HepG2 (cell line): ENCODE results near the gene TNFSF10. TPM values are rescaled to one million over a fixed set of nuclear protein-coding genes. Genes with fewer than 3 reads are reported as not detected.

Source experiments
- ARNTL ChIP-seq: sonication (generic); formaldehyde crosslinking; IDR thresholded peaks from 2 replicates; pipeline ENCODE4 v1.4.0; 2020; ENCODE audit warnings: mild to moderate bottlenecking, missing genetic modification reagents
- CREM ChIP-seq, 2 experiments: sonication (generic) in 1 of 2; formaldehyde crosslinking in 1 of 2; IDR thresholded peaks; 2 replicates each; pipeline versions ENCODE4 v1.4.0 to v1.6.1; 2016 to 2020; ENCODE audit warnings: antibody characterized with exemption in 1 of 2, mild to moderate bottlenecking in 1 of 2, missing genetic modification reagents in 1 of 2
- DMAP1 ChIP-seq: IDR thresholded peaks from 2 replicates; pipeline ENCODE4 v1.6.1; 2016
- FOXA3 ChIP-seq: IDR thresholded peaks from 2 replicates; pipeline ENCODE4 v1.6.1; 2016; ENCODE audit warnings: missing genetic modification reagents, missing compliant biosample characterization
- FOXK1 ChIP-seq: sonication (generic); formaldehyde crosslinking; IDR thresholded peaks from 2 replicates; pipeline ENCODE4 v1.4.0; 2020; ENCODE audit warnings: low read depth, missing genetic modification reagents, borderline replicate concordance
- FOXK2 ChIP-seq: fragments of 450-650 bp; IDR thresholded peaks from 2 replicates; pipeline ENCODE4 v1.6.1; 2016
- HNF4A ChIP-seq: sonication (generic); formaldehyde crosslinking; IDR thresholded peaks from 2 replicates; pipeline ENCODE4 v1.4.0; 2020; ENCODE audit warnings: missing genetic modification reagents
- NFIB ChIP-seq: sonication (generic); formaldehyde crosslinking; IDR thresholded peaks from 2 replicates; pipeline ENCODE4 v1.9.0; 2021; ENCODE audit warnings: missing genetic modification reagents, mild to moderate bottlenecking, borderline replicate concordance
- NONO ChIP-seq, 2 experiments: fragments of 450-650 bp in 1 of 2; sonication (generic) in 1 of 2; formaldehyde crosslinking in 1 of 2; IDR thresholded peaks in 1 of 2; conservative IDR thresholded peaks in 1 of 2; 2 replicates each; pipeline versions ENCODE4 v1.6.1 to v1.8.0; 2017 to 2022; ENCODE audit warnings: mild to moderate bottlenecking in 1 of 2, missing genetic modification reagents in 1 of 2, moderate library complexity in 1 of 2
- RAD21 ChIP-seq: fragments of 450-650 bp; formaldehyde crosslinking; IDR thresholded peaks from 2 replicates; pipeline ENCODE4 v1.5.0; 2020; ENCODE audit warnings: mild to moderate bottlenecking
- RXRB ChIP-seq: IDR thresholded peaks from 2 replicates; pipeline ENCODE4 v1.6.1; 2016; ENCODE audit warnings: borderline replicate concordance, missing genetic modification reagents, missing compliant biosample characterization
- SAP130 ChIP-seq: IDR thresholded peaks from 2 replicates; pipeline ENCODE4 v1.6.1; 2016; ENCODE audit warnings: low read depth
- SNRNP70 ChIP-seq: fragments of 200-400 bp; formaldehyde crosslinking; IDR thresholded peaks from 2 replicates; pipeline ENCODE4 v1.6.1; 2017; ENCODE audit warnings: mild to moderate bottlenecking, low read depth, low read length, moderate library complexity
- SP140L ChIP-seq: sonication (generic); formaldehyde crosslinking; IDR thresholded peaks from 2 replicates; pipeline ENCODE4 v1.4.0; 2020; ENCODE audit warnings: missing genetic modification reagents, borderline replicate concordance
- SRSF9 ChIP-seq: fragments of 200-400 bp; formaldehyde crosslinking; IDR thresholded peaks from 2 replicates; pipeline ENCODE4 v1.6.1; 2018; ENCODE audit warnings: borderline replicate concordance, mild to moderate bottlenecking, low read depth, low read length; ENCODE audit not compliant: insufficient read depth, poor library complexity, severe bottlenecking
- ZNF282 ChIP-seq: fragments of 450-650 bp; IDR thresholded peaks from 2 replicates; pipeline ENCODE4 v1.6.1; 2018; ENCODE audit not compliant: partially characterized antibody
- ZNF343 ChIP-seq: sonication (generic); formaldehyde crosslinking; IDR thresholded peaks from 2 replicates; pipeline ENCODE4 v1.4.0; 2020; ENCODE audit warnings: mild to moderate bottlenecking, missing genetic modification reagents
- ZNF766 ChIP-seq: sonication (generic); formaldehyde crosslinking; IDR thresholded peaks from 2 replicates; pipeline ENCODE4 v1.5.0; 2020; ENCODE audit warnings: missing genetic modification reagents, borderline replicate concordance
- polyA plus RNA-seq, 8 experiments: library from polyadenylated mRNA; depleted of rRNA in 3 of 8; stranded (reverse) in 7 of 8; unstranded in 1 of 8; fragments of >200 nt; fragmentation: Illumina TruSeq in 4 of 8; extraction: Trizol in 4 of 8; gene quantifications; 2 replicates each; pipeline versions ENCODE4 v1.2.1 to v1.2.3, GENCODE V29; 2011 to 2016; ENCODE audit warnings: low read depth in 4 of 8, missing spikeins in 1 of 8, mixed read lengths in 1 of 8; ENCODE audit not compliant: insufficient read depth in 1 of 8
- total RNA-seq, 5 experiments: library from RNA; depleted of rRNA; stranded (reverse); fragments of >200 nt; fragmentation: Illumina TruSeq; extraction: Trizol; gene quantifications; 2 replicates each; pipeline ENCODE4 v1.2.3, GENCODE V29; 2016; ENCODE audit warnings: low read depth in 1 of 5
- TF ChIP-seq, protein P1 (sequence below): sonication (generic); formaldehyde crosslinking; IDR thresholded peaks from 2 replicates; pipeline ENCODE4 v1.8.1; 2023; ENCODE audit warnings: mild to moderate bottlenecking, moderate library complexity, missing genetic modification reagents
- TF ChIP-seq, protein P2 (sequence below): sonication (generic); formaldehyde crosslinking; IDR thresholded peaks from 2 replicates; pipeline ENCODE4 v1.8.1; 2023; ENCODE audit warnings: mild to moderate bottlenecking, missing genetic modification reagents, borderline replicate concordance
- TF ChIP-seq, protein P3 (sequence below): sonication (generic); formaldehyde crosslinking; IDR thresholded peaks from 2 replicates; pipeline ENCODE4 v1.5.0; 2020; ENCODE audit warnings: missing genetic modification reagents
- TF ChIP-seq, protein P4 (sequence below): sonication (generic); formaldehyde crosslinking; IDR thresholded peaks from 2 replicates; pipeline ENCODE4 v1.8.0; 2022; ENCODE audit warnings: missing genetic modification reagents, low read depth, mild to moderate bottlenecking, borderline replicate concordance
- TF ChIP-seq, protein P5 (sequence below): sonication (generic); formaldehyde crosslinking; conservative IDR thresholded peaks from 2 replicates; pipeline ENCODE4 v1.4.0; 2020; ENCODE audit warnings: missing genetic modification reagents
- TF ChIP-seq, protein P6 (sequence below): sonication (generic); formaldehyde crosslinking; IDR thresholded peaks from 2 replicates; pipeline ENCODE4 v1.5.0; 2020; ENCODE audit warnings: mild to moderate bottlenecking, missing genetic modification reagents

TNFSF10 gene
- total and polyA plus RNA-seq, 2 of the 13 experiments (the other 11 are each of a cell fraction or from before 2014, with no cell fraction given) = 8.4 to 9.9 TPM

DNA sequence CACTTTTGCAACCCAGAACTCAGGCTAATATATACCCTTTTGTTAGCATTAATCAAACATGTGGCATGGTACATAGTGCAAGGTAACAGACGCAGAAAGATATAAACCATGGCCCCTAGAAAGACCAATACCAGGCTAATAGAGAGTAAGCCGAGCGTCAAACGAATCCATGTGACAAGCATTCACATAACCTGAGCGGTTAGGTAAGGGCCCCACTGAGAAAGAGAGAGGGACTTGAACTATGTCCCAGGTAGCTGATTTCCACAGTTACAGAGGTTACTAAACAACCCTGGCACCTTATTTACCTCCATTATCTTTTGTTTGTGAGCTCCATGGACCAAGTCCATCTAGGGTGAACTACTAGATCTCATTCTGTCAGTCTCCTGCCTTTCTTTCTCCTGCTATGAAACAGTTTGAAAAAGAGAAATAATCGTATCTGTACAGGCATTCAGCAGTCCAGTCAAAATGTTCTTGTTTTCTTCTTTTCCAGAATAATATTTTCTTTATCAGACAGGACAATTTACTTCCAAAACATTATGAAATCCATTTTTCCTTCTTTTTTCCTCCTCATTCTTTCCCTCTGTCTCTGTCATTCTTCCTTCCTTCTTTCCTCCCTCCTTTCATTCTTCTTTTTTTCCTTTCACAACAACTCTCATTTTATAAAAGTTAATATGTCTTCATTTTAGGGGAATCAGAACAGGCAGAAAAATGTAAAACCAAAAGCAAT, 30.5 kb upstream of the TNFSF10 start (continued):
- TF ChIP-seq, protein P1, sequence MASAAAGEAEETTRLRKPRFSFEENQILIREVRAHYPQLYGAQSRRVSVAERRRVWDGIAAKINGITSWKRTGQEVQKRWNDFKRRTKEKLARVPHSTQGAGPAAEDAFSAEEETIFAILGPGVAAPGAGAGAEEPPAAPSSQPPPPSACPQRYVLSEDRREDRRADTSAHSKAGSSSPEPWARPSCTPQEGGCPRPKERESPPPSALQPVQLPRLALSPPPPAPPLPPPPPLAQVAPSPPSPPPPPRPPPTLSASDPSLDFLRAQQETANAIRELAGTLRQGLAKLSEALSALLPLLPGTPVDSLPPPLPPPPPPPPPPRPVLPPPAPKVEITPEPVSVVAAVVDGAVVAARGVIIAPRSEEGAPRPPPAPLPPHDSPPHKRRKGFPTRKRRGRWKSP = peak; percentile 59; the same call in 1 of the 2 replicates
- TF ChIP-seq HNF4A (CRISPR knock-in tag) (peak; percentile 99), ARNTL (CRISPR knock-in tag) (peak; percentile 98), CREM (IDR thresholded peaks at IDR 0.05) (peak; percentile 84; the same call in 1 of the 2 replicates), CREM (CRISPR knock-in tag; IDR thresholded peaks at IDR 0.05) (no peak), ZNF343 (CRISPR knock-in tag) (0 out of 2 replicates have a peak, but pooled peaks have one; percentile 19), SRSF9 (no peak), NFIB (CRISPR knock-in tag) (no peak), DMAP1 (CRISPR knock-in tag) (peak; percentile 78), ZNF282 (no peak), ZNF766 (peak; percentile 57; the same call in 1 of the 2 replicates), RAD21 (CRISPR knock-in tag) (0 out of 2 replicates have a peak, but pooled peaks have one; percentile 43), FOXA3 (CRISPR knock-in tag) (peak; percentile 97), SAP130 (peak; percentile 72; the same call in 1 of the 2 replicates), NONO (IDR thresholded peaks at IDR 0.05) (no peak), NONO (CRISPR knock-in tag; conservative IDR thresholded peaks at IDR 0.05) (peak; percentile 66; the same call in 1 of the 2 replicates), SNRNP70 (no peak), FOXK1 (CRISPR knock-in tag) (0 out of 2 replicates have a peak, but pooled peaks have one; percentile 65), FOXK2 (peak; percentile 76; the same call in 1 of the 2 replicates), RXRB (CRISPR knock-in tag) (peak; percentile 96), SP140L (peak; percentile 91; the same call in 1 of the 2 replicates)
- TF ChIP-seq, protein P2, sequence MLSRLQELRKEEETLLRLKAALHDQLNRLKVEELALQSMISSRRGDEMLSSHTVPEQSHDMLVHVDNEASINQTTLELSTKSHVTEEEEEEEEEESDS (CRISPR knock-in tag) = 0 out of 2 replicates have a peak, but pooled peaks have one; percentile 25
- TF ChIP-seq, protein P3, sequence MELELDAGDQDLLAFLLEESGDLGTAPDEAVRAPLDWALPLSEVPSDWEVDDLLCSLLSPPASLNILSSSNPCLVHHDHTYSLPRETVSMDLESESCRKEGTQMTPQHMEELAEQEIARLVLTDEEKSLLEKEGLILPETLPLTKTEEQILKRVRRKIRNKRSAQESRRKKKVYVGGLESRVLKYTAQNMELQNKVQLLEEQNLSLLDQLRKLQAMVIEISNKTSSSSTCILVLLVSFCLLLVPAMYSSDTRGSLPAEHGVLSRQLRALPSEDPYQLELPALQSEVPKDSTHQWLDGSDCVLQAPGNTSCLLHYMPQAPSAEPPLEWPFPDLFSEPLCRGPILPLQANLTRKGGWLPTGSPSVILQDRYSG (CRISPR knock-in tag) = no peak
- TF ChIP-seq, protein P4, sequence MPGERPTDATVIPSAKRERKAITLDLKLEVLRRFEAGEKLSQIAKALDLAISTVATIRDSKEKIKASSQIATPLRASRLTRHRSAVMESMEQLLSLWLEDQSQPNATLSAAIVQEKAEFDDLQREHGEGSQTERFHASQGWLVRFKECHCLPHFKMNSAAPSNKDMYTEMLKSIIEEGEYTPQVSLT (CRISPR knock-in tag) = no peak
- TF ChIP-seq, protein P5, sequence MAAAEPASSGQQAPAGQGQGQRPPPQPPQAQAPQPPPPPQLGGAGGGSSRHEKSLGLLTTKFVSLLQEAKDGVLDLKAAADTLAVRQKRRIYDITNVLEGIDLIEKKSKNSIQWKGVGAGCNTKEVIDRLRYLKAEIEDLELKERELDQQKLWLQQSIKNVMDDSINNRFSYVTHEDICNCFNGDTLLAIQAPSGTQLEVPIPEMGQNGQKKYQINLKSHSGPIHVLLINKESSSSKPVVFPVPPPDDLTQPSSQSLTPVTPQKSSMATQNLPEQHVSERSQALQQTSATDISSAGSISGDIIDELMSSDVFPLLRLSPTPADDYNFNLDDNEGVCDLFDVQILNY (CRISPR knock-in tag) = no peak
- TF ChIP-seq, protein P6, sequence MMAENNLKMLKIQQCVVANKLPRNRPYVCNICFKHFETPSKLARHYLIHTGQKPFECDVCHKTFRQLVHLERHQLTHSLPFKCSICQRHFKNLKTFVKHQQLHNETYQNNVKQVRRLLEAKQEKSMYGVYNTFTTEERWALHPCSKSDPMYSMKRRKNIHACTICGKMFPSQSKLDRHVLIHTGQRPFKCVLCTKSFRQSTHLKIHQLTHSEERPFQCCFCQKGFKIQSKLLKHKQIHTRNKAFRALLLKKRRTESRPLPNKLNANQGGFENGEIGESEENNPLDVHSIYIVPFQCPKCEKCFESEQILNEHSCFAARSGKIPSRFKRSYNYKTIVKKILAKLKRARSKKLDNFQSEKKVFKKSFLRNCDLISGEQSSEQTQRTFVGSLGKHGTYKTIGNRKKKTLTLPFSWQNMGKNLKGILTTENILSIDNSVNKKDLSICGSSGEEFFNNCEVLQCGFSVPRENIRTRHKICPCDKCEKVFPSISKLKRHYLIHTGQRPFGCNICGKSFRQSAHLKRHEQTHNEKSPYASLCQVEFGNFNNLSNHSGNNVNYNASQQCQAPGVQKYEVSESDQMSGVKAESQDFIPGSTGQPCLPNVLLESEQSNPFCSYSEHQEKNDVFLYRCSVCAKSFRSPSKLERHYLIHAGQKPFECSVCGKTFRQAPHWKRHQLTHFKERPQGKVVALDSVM (CRISPR knock-in tag) = 0 out of 2 replicates have a peak, but pooled peaks have one; percentile 10
